ENCODE results near the gene PRXL2B.

The PRXL2B gene

GRCh38 chr1:2558861-2559260 is 27.7 kb upstream of the PRXL2B start:
- H3K27me3 ChIP-seq (ENCODE audit: insufficient read depth, low read length): no peaks in the 10 kb centered on the region
- H3K4me1 ChIP-seq (ENCODE audit: control insufficient read depth, insufficient read depth, low read length, unreplicated experiment): peaks cover 9% of the 10 kb centered on the region
- H3K4me3 ChIP-seq (ENCODE audit: low read depth, low read length): no peak overlapping the region
- H3K79me2 ChIP-seq (ENCODE audit: control insufficient read depth, insufficient read depth, low read length, unreplicated experiment): no peaks in the 10 kb centered on the region
- no peak overlapping the region for H3K27ac ChIP-seq (ENCODE audit: low read depth, low read length)
- no peak overlapping the region for H2AFZ ChIP-seq (ENCODE audit: low read length, unreplicated experiment)
- H3K36me3 ChIP-seq (ENCODE audit: insufficient read depth, low read length): no peaks in the 10 kb centered on the region

GRCh38 chr1:2559509-2560298 is 26.9 kb upstream of the PRXL2B start:
- peaks cover 9% of the 10 kb centered on the region for H3K4me1 ChIP-seq (ENCODE audit: control insufficient read depth, insufficient read depth, low read length, unreplicated experiment)
- H3K27ac ChIP-seq (ENCODE audit: low read depth, low read length): no peak overlapping the region
- H3K79me2 ChIP-seq (ENCODE audit: control insufficient read depth, insufficient read depth, low read length, unreplicated experiment): no peaks in the 10 kb centered on the region
- no peak overlapping the region for H2AFZ ChIP-seq (ENCODE audit: low read length, unreplicated experiment)
- H3K36me3 ChIP-seq (ENCODE audit: insufficient read depth, low read length): no peaks in the 10 kb centered on the region
- H3K4me3 ChIP-seq (ENCODE audit: low read depth, low read length): no peak overlapping the region
- no peaks in the 10 kb centered on the region for H3K27me3 ChIP-seq (ENCODE audit: insufficient read depth, low read length)

GRCh38 chr1:2560299-2561073 is 26.1 kb upstream of the PRXL2B start:
- H2AFZ ChIP-seq (ENCODE audit: low read length, unreplicated experiment): no peak overlapping the region

GRCh38 chr1:2561446-2561845 is 25.1 kb upstream of the PRXL2B start:
- H3K4me1 ChIP-seq (ENCODE audit: control insufficient read depth, insufficient read depth, low read length, unreplicated experiment): peaks cover 6% of the 10 kb centered on the region

More at GRCh38 chr1:2560299-2561073, 26.1 kb upstream of the PRXL2B start:
- Histone ChIP-seq H3K27ac (ENCODE audit: low read depth, low read length) (no peak overlapping the region), H3K79me2 (ENCODE audit: control insufficient read depth, insufficient read depth, low read length, unreplicated experiment) (no peaks in the 10 kb centered on the region), H3K27me3 (ENCODE audit: insufficient read depth, low read length) (no peaks in the 10 kb centered on the region), H3K4me3 (ENCODE audit: low read depth, low read length) (no peak overlapping the region), H3K36me3 (ENCODE audit: insufficient read depth, low read length) (no peaks in the 10 kb centered on the region), H3K4me1 (ENCODE audit: control insufficient read depth, insufficient read depth, low read length, unreplicated experiment) (peaks cover 9% of the 10 kb centered on the region)

GRCh38 chr1:2561898-2562895 is 24.4 kb upstream of the PRXL2B start:
- Histone ChIP-seq H3K4me1 (ENCODE audit: control insufficient read depth, insufficient read depth, low read length, unreplicated experiment) (peaks cover 1% of the 10 kb centered on the region), H3K36me3 (ENCODE audit: insufficient read depth, low read length) (no peaks in the 10 kb centered on the region), H3K27ac (ENCODE audit: low read depth, low read length) (no peak overlapping the region), H3K4me3 (ENCODE audit: low read depth, low read length) (no peak overlapping the region), H2AFZ (ENCODE audit: low read length, unreplicated experiment) (no peak overlapping the region), H3K79me2 (ENCODE audit: control insufficient read depth, insufficient read depth, low read length, unreplicated experiment) (no peaks in the 10 kb centered on the region), H3K27me3 (ENCODE audit: insufficient read depth, low read length) (no peaks in the 10 kb centered on the region)

More at GRCh38 chr1:2561446-2561845, 25.1 kb upstream of the PRXL2B start:
- Histone ChIP-seq H3K27ac (ENCODE audit: low read depth, low read length) (no peak overlapping the region), H2AFZ (ENCODE audit: low read length, unreplicated experiment) (no peak overlapping the region), H3K36me3 (ENCODE audit: insufficient read depth, low read length) (no peaks in the 10 kb centered on the region), H3K27me3 (ENCODE audit: insufficient read depth, low read length) (no peaks in the 10 kb centered on the region), H3K79me2 (ENCODE audit: control insufficient read depth, insufficient read depth, low read length, unreplicated experiment) (no peaks in the 10 kb centered on the region), H3K4me3 (ENCODE audit: low read depth, low read length) (no peak overlapping the region)

GRCh38 chr1:2563205-2563604 is 23.4 kb upstream of the PRXL2B start:
- Histone ChIP-seq H2AFZ (ENCODE audit: low read length, unreplicated experiment) (no peak overlapping the region), H3K27ac (ENCODE audit: low read depth, low read length) (no peak overlapping the region), H3K4me1 (ENCODE audit: control insufficient read depth, insufficient read depth, low read length, unreplicated experiment) (no peaks in the 10 kb centered on the region)

GRCh38 chr1:2564006-2564814 is 22.4 kb upstream of the PRXL2B start:
- Histone ChIP-seq H3K4me3 (ENCODE audit: low read depth, low read length) (no peak overlapping the region), H3K4me1 (ENCODE audit: control insufficient read depth, insufficient read depth, low read length, unreplicated experiment) (no peaks in the 10 kb centered on the region), H2AFZ (ENCODE audit: low read length, unreplicated experiment) (no peak overlapping the region), H3K27ac (ENCODE audit: low read depth, low read length) (no peak overlapping the region), H3K79me2 (ENCODE audit: control insufficient read depth, insufficient read depth, low read length, unreplicated experiment) (no peaks in the 10 kb centered on the region), H3K36me3 (ENCODE audit: insufficient read depth, low read length) (no peaks in the 10 kb centered on the region), H3K27me3 (ENCODE audit: insufficient read depth, low read length) (no peaks in the 10 kb centered on the region; the same call in 1 of the 2 replicates)

More at GRCh38 chr1:2563205-2563604, 23.4 kb upstream of the PRXL2B start:
- no peaks in the 10 kb centered on the region for H3K36me3 ChIP-seq (ENCODE audit: insufficient read depth, low read length)
- H3K79me2 ChIP-seq (ENCODE audit: control insufficient read depth, insufficient read depth, low read length, unreplicated experiment): no peaks in the 10 kb centered on the region
- H3K4me3 ChIP-seq (ENCODE audit: low read depth, low read length): no peak overlapping the region
- no peaks in the 10 kb centered on the region for H3K27me3 ChIP-seq (ENCODE audit: insufficient read depth, low read length)

GRCh38 chr1:2564815-2565374 is 21.7 kb upstream of the PRXL2B start:
- Histone ChIP-seq H3K27ac (ENCODE audit: low read depth, low read length) (no peak overlapping the region), H3K4me3 (ENCODE audit: low read depth, low read length) (no peak overlapping the region), H3K36me3 (ENCODE audit: insufficient read depth, low read length) (no peaks in the 10 kb centered on the region), H2AFZ (ENCODE audit: low read length, unreplicated experiment) (no peak overlapping the region), H3K79me2 (ENCODE audit: control insufficient read depth, insufficient read depth, low read length, unreplicated experiment) (no peaks in the 10 kb centered on the region), H3K27me3 (ENCODE audit: insufficient read depth, low read length) (no peaks in the 10 kb centered on the region; the same call in 1 of the 2 replicates), H3K4me1 (ENCODE audit: control insufficient read depth, insufficient read depth, low read length, unreplicated experiment) (no peaks in the 10 kb centered on the region)

- Histone ChIP-seq H3K4me1 (ENCODE audit: control insufficient read depth, insufficient read depth, low read length, unreplicated experiment) (no peaks in the 10 kb centered on the region), H3K27ac (ENCODE audit: low read depth, low read length) (no peak overlapping the region), H2AFZ (ENCODE audit: low read length, unreplicated experiment) (no peak overlapping the region), H3K27me3 (ENCODE audit: insufficient read depth, low read length) (peaks cover 8% of the 10 kb centered on the region; the same call in 1 of the 2 replicates), H3K36me3 (ENCODE audit: insufficient read depth, low read length) (no peaks in the 10 kb centered on the region), H3K79me2 (ENCODE audit: control insufficient read depth, insufficient read depth, low read length, unreplicated experiment) (no peaks in the 10 kb centered on the region), H3K4me3 (ENCODE audit: low read depth, low read length) (no peak overlapping the region)
Measured at GRCh38 chr1:2566101-2567045, 20.2 kb upstream of the PRXL2B start.

Data from ACC112 (cell line).